K562 (cell line): ENCODE measurements around the gene LAT. TPM values are rescaled to one million over a fixed set of nuclear protein-coding genes. Genes with fewer than 3 reads are reported as not detected.

Experiments
- ATAC-seq: fragments of 200-7000 bp; cut with Tn5 transposase; 3 replicates; pipeline ENCODE4 v1.9.1; 2020; ENCODE audit warnings: moderate library complexity
- BruUV-seq: library from RNA; stranded (reverse); fragments of 400-500 nt; replicated peaks from 2 replicates; lab custom pipeline; 2021; lab: Mats Ljungman, UMichigan
- CTCF ChIA-PET: fragments of 300-600 bp; formaldehyde crosslinking; extraction: SDS; loops from one replicate; lab custom pipeline; 2021; ENCODE audit warnings: low intra/inter-chr PET ratio; lab: Yijun Ruan, JAX
- POLR2A ChIA-PET: fragments of 300-600, 350-650 bp; sonication (Branson Sonifier 250); formaldehyde crosslinking; extraction: SDS; loops from one replicate; lab custom pipeline; 2021; ENCODE audit warnings: antibody characterized with exemption, inconsistent platforms; lab: Yijun Ruan, JAX
- DNase-seq, 4 experiments: peaks; one replicate each; pipeline versions ENCODE4 v3.0.0 to v3.0.0-alpha.2; 2011 to 2018; ENCODE audit warnings: low spot score in 3 of 4, mixed read lengths in 3 of 4; ENCODE audit errors: extremely low read depth in 1 of 4
- FAIRE-seq: peaks from 2 replicates; lab custom pipeline; 2011; peaks lifted over from hg19 to GRCh38; lab: Jason Lieb, UNC
- H2AFZ ChIP-seq: 2 replicates; pipeline ENCODE4 v1.6.0; 2011; ENCODE audit warnings: low read depth, low read length, control low read depth, inconsistent platforms
- H3K27ac ChIP-seq: fragments of 200-600 bp; 3 replicates; pipeline ENCODE4 v1.8.0; 2011; ENCODE audit warnings: low read depth, mild to moderate bottlenecking, control low read depth, inconsistent platforms, low read length, moderate library complexity, mixed read lengths; ENCODE audit errors: extremely low read depth
- H3K27me3 ChIP-seq, 2 experiments: fragments of 300-600 bp in 1 of 2; 2 replicates in 1 of 2; 3 replicates in 1 of 2; pipeline versions ENCODE4 v1.6.0 to v1.8.0; 2011; ENCODE audit warnings: inconsistent platforms in 2 of 2, low read length in 2 of 2, mild to moderate bottlenecking in 1 of 2, mixed read lengths in 1 of 2, moderate library complexity in 1 of 2; ENCODE audit not compliant: control insufficient read depth in 2 of 2, insufficient read depth in 2 of 2
- H3K36me3 ChIP-seq: fragments of 300-600 bp; 3 replicates; pipeline ENCODE4 v1.8.0; 2011; ENCODE audit warnings: mild to moderate bottlenecking, low read length, inconsistent platforms; ENCODE audit not compliant: control insufficient read depth, insufficient read depth
- H3K4me1 ChIP-seq, 2 experiments: fragments of 200-600 bp in 1 of 2; replicated peaks in 1 of 2; 2 replicates in 1 of 2; 3 replicates in 1 of 2; pipeline versions ENCODE4 v1.5.1 to v1.8.0; 2011; ENCODE audit warnings: inconsistent platforms in 2 of 2, low read length in 2 of 2, mild to moderate bottlenecking in 1 of 2, mixed read lengths in 1 of 2, moderate library complexity in 1 of 2; ENCODE audit not compliant: control insufficient read depth in 2 of 2, insufficient read depth in 2 of 2
- H3K4me2 ChIP-seq: 2 replicates; pipeline ENCODE4 v1.6.1; 2011; ENCODE audit warnings: low read length, control low read depth, inconsistent platforms, mixed read lengths; ENCODE audit not compliant: insufficient read depth
- H3K4me3 ChIP-seq: fragments of 200-600 bp; sonication (generic), shearing (Covaris generic); 2 replicates; pipeline ENCODE4 v1.5.1; 2016; ENCODE audit warnings: control low read depth, inconsistent platforms
- H3K79me2 ChIP-seq: fragments of 200-600 bp; 3 replicates; pipeline ENCODE4 v1.8.0; 2011; ENCODE audit warnings: low read length, inconsistent platforms; ENCODE audit not compliant: control insufficient read depth, insufficient read depth
- H3K9ac ChIP-seq, 2 experiments: 2 replicates each; pipeline versions ENCODE4 v1.6.0 to v1.6.1; 2011; ENCODE audit warnings: low read depth in 2 of 2, low read length in 2 of 2, control low read depth in 1 of 2, inconsistent platforms in 1 of 2, mild to moderate bottlenecking in 1 of 2, mixed read lengths in 1 of 2; ENCODE audit not compliant: insufficient read depth in 1 of 2
- H3K9me1 ChIP-seq: one replicate; pipeline ENCODE4 v1.6.0; 2011; ENCODE audit warnings: inconsistent platforms, mild to moderate bottlenecking, low read length, moderate library complexity; ENCODE audit not compliant: control insufficient read depth, insufficient read depth
- H3K9me3 ChIP-seq: replicated peaks from 2 replicates; pipeline ENCODE4 v1.5.1; 2011; ENCODE audit warnings: low read depth, low read length, inconsistent platforms; ENCODE audit not compliant: control insufficient read depth, insufficient read depth
- H4K20me1 ChIP-seq: replicated peaks from 2 replicates; pipeline ENCODE4 v1.6.1; 2011; ENCODE audit warnings: low read length, inconsistent platforms, mixed read lengths; ENCODE audit not compliant: control insufficient read depth, insufficient read depth
- BHLHE40 ChIP-seq: IDR thresholded peaks from 2 replicates; pipeline ENCODE4 v1.6.1; 2011; ENCODE audit warnings: low read length, improper control_type of control experiment
- HDAC2 ChIP-seq: fragments of 450-650 bp; IDR thresholded peaks from 2 replicates; pipeline ENCODE4 v1.6.1; 2016; ENCODE audit warnings: mild to moderate bottlenecking
- KDM1A ChIP-seq, 2 experiments: fragments of 450-650 bp; IDR thresholded peaks; 2 replicates each; pipeline ENCODE4 v1.6.1; 2016; ENCODE audit warnings: mild to moderate bottlenecking in 2 of 2
- MYC ChIP-seq, 2 experiments: fragments of 250-450 bp in 1 of 2; sonication (Bioruptor Pico) in 1 of 2; IDR thresholded peaks; 2 replicates each; pipeline versions ENCODE4 v1.5.1 to v1.6.1; 2012 to 2021; ENCODE audit warnings: low read depth in 2 of 2, borderline replicate concordance in 1 of 2, improper control_type of control experiment in 1 of 2, low read length in 1 of 2, mild to moderate bottlenecking in 1 of 2, moderate library complexity in 1 of 2
- NCOA1 ChIP-seq: fragments of 450-650 bp; IDR thresholded peaks from 2 replicates; pipeline ENCODE4 v1.6.1; 2016; ENCODE audit warnings: low read depth
- SAP30 ChIP-seq: fragments of 200-600 bp; sonication (generic); IDR thresholded peaks from 2 replicates; pipeline ENCODE4 v1.6.1; 2012; ENCODE audit warnings: borderline replicate concordance, low read depth, mild to moderate bottlenecking, moderate library complexity, low read length, control low read depth, inconsistent platforms; ENCODE audit not compliant: insufficient read depth, poor library complexity, severe bottlenecking
- SRSF7 ChIP-seq: fragments of 200-400 bp; formaldehyde crosslinking; optimal IDR thresholded peaks from 2 replicates; pipeline ENCODE3; 2017; ENCODE audit warnings: mild to moderate bottlenecking, low read depth, low read length
- TAF1 ChIP-seq: IDR thresholded peaks from 2 replicates; pipeline ENCODE4 v1.6.1; 2011; ENCODE audit warnings: mild to moderate bottlenecking, low read length, moderate library complexity; ENCODE audit not compliant: insufficient read depth, control insufficient read depth, severe bottlenecking; ENCODE audit errors: extremely low read depth
- TOE1 ChIP-seq, 2 experiments: fragments of 450-650 bp in 1 of 2; sonication (generic) in 1 of 2; formaldehyde crosslinking in 1 of 2; IDR thresholded peaks; 2 replicates each; pipeline versions ENCODE4 v1.7.1 to v1.8.0; 2016 to 2022; ENCODE audit warnings: borderline replicate concordance in 2 of 2, mild to moderate bottlenecking in 2 of 2, antibody characterized with exemption in 1 of 2, inconsistent platforms in 1 of 2, low read depth in 1 of 2, missing genetic modification reagents in 1 of 2, moderate library complexity in 1 of 2
- WGBS: fragments of 100-300 bp; shearing (Covaris generic); methylation state at CpG from one replicate; pipeline ENCODE4 v1.1.6; 2016; ENCODE audit warnings: low coverage, mixed read lengths; ENCODE audit not compliant: insufficient coverage; ENCODE audit errors: missing lambda C conversion rate; 5-methylcytosine and 5-hydroxymethylcytosine counted together
- in situ Hi-C: fragments of 300-500 bp; cut with MboI; formaldehyde crosslinking; loops from 4 replicates; pipeline ENCODE4 v1.15.0; 2018; ENCODE audit warnings: inconsistent platforms, mixed read lengths
- intact Hi-C: fragments of 100-400 bp; cut with micrococcal nuclease; formaldehyde crosslinking; loops from 2 replicates; pipeline ENCODE4 v1.14.2; 2022
- polyA plus RNA-seq, 8 experiments: library from polyadenylated mRNA; depleted of rRNA in 4 of 8; stranded (reverse) in 5 of 8; unstranded in 3 of 8; fragments of >200 nt; fragmentation: Nextera tagmentation in 2 of 8; fragmentation: Illumina TruSeq in 1 of 8; extraction: Ambion mirVana in 2 of 8; extraction: Trizol in 1 of 8; gene quantifications; 2 replicates each; pipeline versions ENCODE4 v1.2.1 to v1.2.3, GENCODE V29; 2011 to 2014; ENCODE audit warnings: inconsistent platforms in 1 of 8, missing spikeins in 1 of 8
- total RNA-seq, 7 experiments: library from RNA; depleted of rRNA in 6 of 7; stranded (reverse); fragments of >200 nt in 6 of 7; fragmentation: Illumina TruSeq in 2 of 7; extraction: Trizol in 2 of 7; gene quantifications; 2 replicates each; pipeline versions ENCODE4 v1.2.1 to v1.2.3, GENCODE V29; 2011 to 2021; ENCODE audit warnings: low replicate concordance in 1 of 7
- TF ChIP-seq, protein P1 (sequence below): sonication (generic); formaldehyde crosslinking; IDR thresholded peaks from 2 replicates; pipeline ENCODE4 v1.8.1; 2023; ENCODE audit warnings: mild to moderate bottlenecking, missing genetic modification reagents
- TF ChIP-seq, protein P2 (sequence below): fragments of 450-650 bp; IDR thresholded peaks from 2 replicates; pipeline ENCODE4 v1.6.1; 2018; ENCODE audit not compliant: partially characterized antibody

LAT gene
- total and polyA plus RNA-seq, 9 of the 15 experiments (the other 6 are each of a cell fraction or from before 2014, with no cell fraction given) = 0.40 to 4.2 (median 1.3) TPM

DNA sequence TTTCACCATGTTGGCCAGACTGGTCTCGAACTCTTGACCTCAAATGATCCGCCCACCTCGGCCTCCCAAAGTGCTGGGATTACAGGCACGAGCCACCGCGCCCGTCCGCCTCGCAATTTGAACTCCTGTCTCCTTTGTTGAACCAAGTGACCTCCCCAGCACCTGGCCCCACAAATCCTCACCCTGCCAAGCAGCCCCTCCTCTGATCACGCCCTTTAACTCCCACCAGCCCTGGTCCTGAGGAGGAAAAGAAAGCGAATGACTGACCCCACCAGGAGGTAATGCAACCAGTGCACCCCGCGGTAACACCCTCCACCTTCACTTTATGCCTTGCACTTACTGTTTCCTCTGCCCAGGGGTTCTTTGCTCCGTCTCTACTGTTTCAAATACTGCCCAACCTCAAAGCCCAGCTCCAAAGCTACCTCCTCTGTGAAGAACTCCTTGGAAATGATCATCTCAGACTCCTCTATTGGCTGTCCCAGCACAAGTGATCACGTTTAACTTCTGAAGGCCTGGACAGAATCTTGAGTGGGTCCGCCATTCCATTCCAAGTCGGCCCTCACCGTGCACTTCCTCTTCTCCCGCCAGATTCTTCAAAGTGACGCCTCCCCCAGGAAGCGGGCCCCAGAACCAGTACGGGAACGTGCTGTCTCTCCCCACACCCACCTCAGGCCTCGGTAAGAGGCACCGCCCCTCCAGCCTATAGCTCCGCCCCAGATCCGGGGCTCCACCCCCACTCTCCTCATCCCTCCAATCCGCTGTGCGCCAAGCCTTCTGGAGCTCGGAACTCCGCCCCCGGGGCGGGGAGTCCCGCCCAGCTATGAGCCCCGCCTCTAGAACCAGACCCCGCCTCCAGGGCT, 48.7 kb upstream of the LAT start:
- DNase-seq = peak; percentile 96 to 99 (median 98)
- peak overlapping the region; percentile 96 for H2AFZ ChIP-seq
- CTCF ChIA-PET = interaction anchor here (1.4 kb wide), 1 partner anchor 10 kb away, joined by 4 read pairs; no protein-coding TSS in a partner anchor
- H3K4me2 ChIP-seq = peak overlapping the region; percentile 98
- POLR2A ChIA-PET = interaction anchor here (0.7 to 1.2 kb wide), 6 partner anchors 9 to 101 kb away, joined by 3 to 5 read pairs (median 4); partner anchors contain the start of gene SH2B1
- peak; percentile 99 for FAIRE-seq
- in situ Hi-C loops = loop anchor here (25.0 kb wide), 1 partner anchor 499 kb away; no protein-coding TSS in a partner anchor
- no peaks in the 10 kb centered on the region for H3K9me3 ChIP-seq
- no peaks in the 10 kb centered on the region for H3K27me3 ChIP-seq
- H3K9ac ChIP-seq = peak overlapping the region; percentile 70 to 92
- H4K20me1 ChIP-seq = no peaks in the 10 kb centered on the region
- H3K4me3 ChIP-seq = peak overlapping the region; percentile 48
- peak; percentile 99 for ATAC-seq
- intact Hi-C loops = loop anchor here (5.0 kb wide), 1 partner anchor 54 kb away; no protein-coding TSS in a partner anchor
- H3K79me2 ChIP-seq = peaks cover 9% of the 10 kb centered on the region
- H3K9me1 ChIP-seq = no peaks in the 10 kb centered on the region
- no peaks in the 10 kb centered on the region for H3K36me3 ChIP-seq
- TSS peak; percentile 65 for BruUV-seq
- 1% methylated on average over 27 of the region's 36 CpGs for WGBS
- H3K27ac ChIP-seq = peak overlapping the region; percentile 73
- H3K4me1 ChIP-seq = peaks cover 8 to 48% of the 10 kb centered on the region in 2 experiments; a peak in 4 of 5 replicates
- TF ChIP-seq KDM1A (IDR thresholded peaks at IDR 0.05) (0 out of 4 replicates have a peak, but pooled peaks of 1 of the 2 experiments have one; percentile 27), SRSF7 (no peak), TOE1 (IDR thresholded peaks at IDR 0.05; ENCODE audit: borderline replicate concordance) (0 out of 2 replicates have a peak, but pooled peaks have one; percentile 25), TOE1 (CRISPR knock-in tag; IDR thresholded peaks at IDR 0.05; ENCODE audit: borderline replicate concordance, low read depth) (no peak), SAP30 (peak; percentile 76), HDAC2 (peak; percentile 65; the same call in 1 of the 2 replicates), BHLHE40 (peak; percentile 86), MYC (IDR thresholded peaks at IDR 0.05; ENCODE audit: low read depth, low read length) (peak; percentile 75), MYC (CRISPR knock-in tag; IDR thresholded peaks at IDR 0.05; ENCODE audit: borderline replicate concordance, low read depth) (no peak), TAF1 (peak; percentile 69), NCOA1 (no peak; the same call in 1 of the 2 replicates)
- TF ChIP-seq, protein P1, sequence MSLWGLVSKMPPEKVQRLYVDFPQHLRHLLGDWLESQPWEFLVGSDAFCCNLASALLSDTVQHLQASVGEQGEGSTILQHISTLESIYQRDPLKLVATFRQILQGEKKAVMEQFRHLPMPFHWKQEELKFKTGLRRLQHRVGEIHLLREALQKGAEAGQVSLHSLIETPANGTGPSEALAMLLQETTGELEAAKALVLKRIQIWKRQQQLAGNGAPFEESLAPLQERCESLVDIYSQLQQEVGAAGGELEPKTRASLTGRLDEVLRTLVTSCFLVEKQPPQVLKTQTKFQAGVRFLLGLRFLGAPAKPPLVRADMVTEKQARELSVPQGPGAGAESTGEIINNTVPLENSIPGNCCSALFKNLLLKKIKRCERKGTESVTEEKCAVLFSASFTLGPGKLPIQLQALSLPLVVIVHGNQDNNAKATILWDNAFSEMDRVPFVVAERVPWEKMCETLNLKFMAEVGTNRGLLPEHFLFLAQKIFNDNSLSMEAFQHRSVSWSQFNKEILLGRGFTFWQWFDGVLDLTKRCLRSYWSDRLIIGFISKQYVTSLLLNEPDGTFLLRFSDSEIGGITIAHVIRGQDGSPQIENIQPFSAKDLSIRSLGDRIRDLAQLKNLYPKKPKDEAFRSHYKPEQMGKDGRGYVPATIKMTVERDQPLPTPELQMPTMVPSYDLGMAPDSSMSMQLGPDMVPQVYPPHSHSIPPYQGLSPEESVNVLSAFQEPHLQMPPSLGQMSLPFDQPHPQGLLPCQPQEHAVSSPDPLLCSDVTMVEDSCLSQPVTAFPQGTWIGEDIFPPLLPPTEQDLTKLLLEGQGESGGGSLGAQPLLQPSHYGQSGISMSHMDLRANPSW (CRISPR knock-in tag) = peak; percentile 37
- TF ChIP-seq, protein P2, sequence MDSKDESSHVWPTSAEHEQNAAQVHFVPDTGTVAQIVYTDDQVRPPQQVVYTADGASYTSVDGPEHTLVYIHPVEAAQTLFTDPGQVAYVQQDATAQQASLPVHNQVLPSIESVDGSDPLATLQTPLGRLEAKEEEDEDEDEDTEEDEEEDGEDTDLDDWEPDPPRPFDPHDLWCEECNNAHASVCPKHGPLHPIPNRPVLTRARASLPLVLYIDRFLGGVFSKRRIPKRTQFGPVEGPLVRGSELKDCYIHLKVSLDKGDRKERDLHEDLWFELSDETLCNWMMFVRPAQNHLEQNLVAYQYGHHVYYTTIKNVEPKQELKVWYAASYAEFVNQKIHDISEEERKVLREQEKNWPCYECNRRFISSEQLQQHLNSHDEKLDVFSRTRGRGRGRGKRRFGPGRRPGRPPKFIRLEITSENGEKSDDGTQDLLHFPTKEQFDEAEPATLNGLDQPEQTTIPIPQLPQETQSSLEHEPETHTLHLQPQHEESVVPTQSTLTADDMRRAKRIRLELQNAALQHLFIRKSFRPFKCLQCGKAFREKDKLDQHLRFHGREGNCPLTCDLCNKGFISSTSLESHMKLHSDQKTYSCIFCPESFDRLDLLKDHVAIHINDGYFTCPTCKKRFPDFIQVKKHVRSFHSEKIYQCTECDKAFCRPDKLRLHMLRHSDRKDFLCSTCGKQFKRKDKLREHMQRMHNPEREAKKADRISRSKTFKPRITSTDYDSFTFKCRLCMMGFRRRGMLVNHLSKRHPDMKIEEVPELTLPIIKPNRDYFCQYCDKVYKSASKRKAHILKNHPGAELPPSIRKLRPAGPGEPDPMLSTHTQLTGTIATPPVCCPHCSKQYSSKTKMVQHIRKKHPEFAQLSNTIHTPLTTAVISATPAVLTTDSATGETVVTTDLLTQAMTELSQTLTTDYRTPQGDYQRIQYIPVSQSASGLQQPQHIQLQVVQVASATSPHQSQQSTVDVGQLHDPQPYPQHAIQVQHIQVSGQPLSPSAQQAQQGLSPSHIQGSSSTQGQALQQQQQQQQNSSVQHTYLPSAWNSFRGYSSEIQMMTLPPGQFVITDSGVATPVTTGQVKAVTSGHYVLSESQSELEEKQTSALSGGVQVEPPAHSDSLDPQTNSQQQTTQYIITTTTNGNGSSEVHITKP = peak; percentile 40
